HG02642 (cell line): Measurements from ENCODE around the gene SP4.

Experiments used
- ATAC-seq: cut with Tn5 transposase; IDR thresholded peaks from one replicate; pipeline ENCODE4 v1.9.1; 2021; ENCODE audit warnings: mild to moderate bottlenecking; ENCODE audit not compliant: unreplicated experiment, poor library complexity

SP4 gene

DNA sequence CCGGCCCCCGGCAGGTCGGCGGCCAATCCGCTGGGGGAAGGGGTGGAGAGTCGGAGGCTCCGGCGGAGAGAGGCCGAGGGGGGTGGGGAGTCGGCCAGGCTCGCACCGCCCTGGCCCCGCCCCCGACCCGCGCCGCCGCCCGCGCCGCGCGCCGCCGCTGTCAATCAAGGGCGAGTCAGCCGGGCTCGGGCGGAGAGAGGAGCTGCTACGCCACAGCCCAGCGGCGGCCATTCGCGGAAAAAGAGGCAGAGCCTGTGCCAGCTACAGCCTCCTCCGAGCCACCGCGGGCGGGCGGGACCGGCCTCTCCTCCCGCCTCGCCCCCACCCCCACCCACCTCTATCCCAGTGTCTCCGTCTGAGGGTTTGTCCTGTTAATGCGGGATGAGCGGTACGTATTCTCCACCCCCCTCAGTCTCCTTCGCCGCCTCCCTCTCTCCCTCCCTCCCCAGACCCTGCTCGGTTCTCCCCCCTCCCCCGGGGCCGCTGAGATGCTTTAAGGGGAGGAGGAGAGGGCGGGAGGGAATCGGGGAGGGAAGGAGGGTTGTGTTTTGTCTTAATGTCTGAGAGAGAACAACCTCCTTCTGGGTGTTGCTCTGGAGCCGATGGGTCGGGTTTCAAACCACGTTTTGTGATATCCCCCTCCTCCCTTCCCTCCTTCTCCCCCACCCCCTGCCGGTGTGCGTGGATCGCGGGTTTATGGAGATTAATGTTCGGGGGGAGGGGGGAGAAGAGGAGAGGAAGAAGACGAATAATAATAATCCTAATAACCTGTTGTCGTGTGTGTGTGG, at the start of gene SP4:
Gene SP4, plus strand, starts transcription at position 213 of the 788 bp plus-strand sequence. Its CDS starts 169 bp downstream, at position 382.
- peak; percentile 73 for ATAC-seq

DNA sequence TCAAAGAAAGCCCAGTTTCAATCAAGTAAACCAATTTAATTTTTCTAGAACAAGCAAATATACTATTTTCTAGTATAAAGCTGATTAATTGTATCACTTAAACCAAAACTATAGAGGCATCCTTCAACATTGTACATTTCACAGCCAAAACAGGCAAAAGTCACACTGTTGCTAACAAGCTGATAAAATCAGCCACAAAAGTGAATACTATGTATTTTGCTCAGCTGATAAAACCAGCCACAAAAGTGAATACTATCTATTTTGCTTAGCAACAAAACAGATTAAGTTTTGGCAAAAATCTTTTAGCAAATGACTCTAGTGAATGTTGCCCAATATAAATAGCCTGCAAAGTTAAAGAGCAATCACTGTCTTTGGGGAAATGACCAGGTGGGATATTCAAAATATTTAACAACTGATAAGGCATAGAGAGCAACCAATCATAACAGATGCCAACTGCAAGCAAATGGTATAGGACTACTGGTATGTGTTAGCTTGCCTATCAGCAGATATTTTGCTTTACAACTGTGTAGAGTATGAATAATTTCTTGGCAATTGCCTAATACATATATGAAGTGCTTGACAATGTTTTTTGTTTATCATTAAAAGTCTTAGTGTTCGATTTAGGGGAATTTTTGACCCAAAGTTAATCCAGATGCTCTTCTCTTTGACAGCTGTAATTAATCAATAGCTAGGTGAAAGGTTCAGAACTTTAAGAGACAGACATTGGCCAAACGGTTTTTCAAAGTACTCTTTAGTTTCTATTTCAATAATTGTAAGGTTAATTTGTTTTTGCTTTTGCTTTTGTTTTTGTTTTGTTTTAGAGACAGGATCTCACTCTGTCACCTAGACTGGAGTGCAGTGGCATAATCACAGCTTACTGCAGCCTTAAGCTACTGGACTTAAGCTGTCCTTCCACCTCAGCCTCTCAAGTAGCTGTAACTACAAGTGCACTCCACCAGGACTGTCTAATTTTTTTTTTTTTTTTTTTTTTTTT, 44.4 kb upstream of the SP4 start:
- peak; percentile 68 for ATAC-seq

DNA sequence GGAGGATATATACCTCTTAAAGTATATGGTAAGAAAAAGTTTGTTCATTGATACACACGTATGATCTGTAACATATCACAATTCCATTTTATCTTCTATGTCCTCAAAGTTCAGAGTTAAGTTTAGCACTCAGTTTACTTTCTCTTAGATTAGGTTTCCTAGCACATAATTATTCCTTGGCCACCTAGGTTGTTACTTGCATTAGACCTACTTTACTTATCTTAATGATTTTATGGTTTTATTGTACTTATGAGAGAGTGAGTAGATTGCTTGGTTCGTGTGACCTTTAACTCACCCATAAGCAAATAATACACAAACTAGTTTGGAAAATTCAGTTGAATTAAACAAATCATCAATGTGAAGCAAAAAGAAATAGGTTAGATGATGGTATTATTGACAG, 33.9 kb upstream of the SP4 start:
- no peak for ATAC-seq

DNA sequence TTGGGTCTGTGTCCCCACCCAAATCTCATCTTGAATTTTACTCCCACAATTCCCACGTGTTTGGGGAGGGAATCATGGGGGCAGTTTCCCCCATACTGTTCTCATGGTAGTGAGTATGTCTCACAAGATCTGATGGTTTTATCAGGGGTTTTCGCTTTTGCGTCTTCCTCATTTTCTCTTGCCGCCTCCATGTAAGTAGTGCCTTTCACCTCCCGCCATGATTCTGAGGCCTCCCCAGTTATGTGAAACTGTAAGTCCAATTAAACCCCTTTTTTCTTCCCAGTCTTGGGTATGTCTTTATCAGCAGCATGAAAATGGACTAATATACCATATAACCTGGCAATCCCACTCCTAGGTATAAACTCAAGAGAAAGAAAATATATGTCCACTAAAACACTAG, 25.9 kb upstream of the SP4 start:
- ATAC-seq = no peak

DNA sequence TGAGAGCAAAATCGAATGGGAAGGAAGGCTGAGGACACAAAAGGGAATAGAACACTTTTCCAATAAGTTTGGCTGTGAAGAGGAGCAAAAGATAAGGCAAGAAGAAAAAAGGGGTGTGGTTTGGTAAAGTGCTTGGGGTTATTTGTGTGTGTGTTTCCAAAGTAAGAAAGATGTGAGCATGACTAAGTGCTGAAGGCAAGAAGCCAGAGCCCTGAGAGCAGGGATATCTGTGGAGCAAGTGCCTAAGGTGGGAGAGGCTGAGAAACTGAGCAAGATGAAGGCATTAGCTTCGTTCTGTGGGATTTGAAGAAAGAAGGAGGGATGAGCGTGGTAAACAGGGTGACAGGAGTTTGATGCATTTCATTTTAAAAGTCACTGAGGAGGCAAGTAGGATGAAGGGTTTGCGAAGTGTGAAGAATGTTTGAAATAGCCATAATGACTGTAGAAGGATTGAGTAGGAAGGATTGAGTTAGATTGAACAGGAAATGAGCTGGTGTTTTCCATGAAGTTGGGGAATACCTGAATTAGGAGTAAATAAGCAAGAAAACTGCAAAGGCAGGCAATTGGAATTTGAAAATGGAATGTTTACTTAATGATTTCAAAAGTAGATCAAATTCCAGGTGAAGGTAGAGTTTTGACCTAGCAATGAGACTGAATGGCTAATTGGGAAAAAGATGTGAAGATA, 19.9 kb upstream of the SP4 start:
- no peak for ATAC-seq

DNA sequence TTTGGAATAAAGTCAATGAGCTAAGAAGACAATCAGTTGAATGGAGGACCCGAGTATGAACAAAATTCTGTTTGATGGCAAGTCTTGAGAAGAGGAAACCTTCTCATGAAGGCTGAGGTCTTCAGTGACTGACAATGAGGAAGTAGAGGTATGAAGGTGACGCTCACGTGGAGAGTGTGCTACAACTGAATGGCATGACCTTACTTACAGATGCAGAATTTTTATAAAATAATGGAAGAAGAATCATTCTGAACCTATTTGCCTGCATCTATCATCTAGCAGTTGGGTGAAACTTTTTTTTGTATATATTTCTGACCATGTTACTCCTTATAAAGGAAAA, 19.4 kb upstream of the SP4 start:
- ATAC-seq = no peak

DNA sequence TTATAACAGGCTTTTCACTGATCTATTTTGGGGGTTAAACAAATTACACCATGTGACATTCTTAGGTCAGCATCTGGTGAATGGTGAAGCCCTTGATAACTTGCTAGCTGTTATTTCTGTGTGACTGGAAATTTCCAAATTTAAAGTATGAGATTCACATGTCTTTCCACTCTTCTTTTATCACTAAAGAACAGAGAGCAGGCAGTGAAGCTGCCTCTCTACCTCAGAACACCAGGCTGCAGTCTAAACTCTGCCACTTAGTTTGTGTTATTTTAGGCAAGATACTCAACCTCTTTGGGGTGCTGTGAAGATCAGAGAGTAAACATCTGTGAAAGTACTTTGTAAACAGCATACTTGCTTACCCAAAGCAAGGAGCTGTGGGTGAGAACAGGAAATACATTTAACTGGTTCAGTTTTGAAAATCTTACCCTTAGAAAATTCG, 15.5 kb upstream of the SP4 start:
- ATAC-seq = peak; percentile 70

DNA sequence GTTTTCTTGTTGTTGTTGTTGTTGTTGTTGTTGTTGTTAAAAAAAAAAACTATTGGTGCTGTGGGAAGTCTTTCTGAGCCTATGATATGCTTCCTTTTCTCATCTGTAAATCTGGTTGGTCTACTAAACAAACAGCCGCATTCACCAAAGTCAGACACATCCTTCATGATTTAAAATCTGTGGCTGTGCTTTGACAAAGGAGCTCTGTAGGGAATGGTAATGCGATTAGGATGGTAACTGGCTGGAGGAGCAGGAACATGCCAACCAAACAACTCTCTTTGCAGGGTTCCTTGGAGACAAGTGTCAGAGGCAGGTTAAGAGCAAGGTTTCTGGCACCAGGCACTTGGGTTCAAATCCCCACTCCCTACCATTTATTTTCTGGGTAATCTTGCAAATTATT, 14.9 kb upstream of the SP4 start:
- ATAC-seq = no peak

DNA sequence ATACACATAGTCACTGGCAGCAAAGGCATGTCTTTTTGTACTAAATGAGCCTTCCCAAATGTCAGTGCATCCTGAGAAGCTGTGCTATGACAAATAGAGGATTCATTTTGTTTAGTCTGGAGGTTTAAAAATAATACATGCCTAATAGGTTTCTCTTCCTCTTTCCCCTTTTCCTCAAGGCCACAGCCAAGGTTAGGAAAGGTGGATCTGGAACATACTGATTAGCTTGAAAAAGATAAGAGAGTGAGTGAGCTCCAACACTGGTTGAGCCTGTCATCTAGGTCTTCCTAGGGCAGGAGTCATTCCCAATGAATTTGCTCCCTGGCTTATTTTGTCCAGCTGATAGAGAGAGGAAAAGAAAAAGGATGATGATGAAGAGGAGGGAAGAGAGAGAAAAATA, 14.4 kb upstream of the SP4 start:
- ATAC-seq = no peak

DNA sequence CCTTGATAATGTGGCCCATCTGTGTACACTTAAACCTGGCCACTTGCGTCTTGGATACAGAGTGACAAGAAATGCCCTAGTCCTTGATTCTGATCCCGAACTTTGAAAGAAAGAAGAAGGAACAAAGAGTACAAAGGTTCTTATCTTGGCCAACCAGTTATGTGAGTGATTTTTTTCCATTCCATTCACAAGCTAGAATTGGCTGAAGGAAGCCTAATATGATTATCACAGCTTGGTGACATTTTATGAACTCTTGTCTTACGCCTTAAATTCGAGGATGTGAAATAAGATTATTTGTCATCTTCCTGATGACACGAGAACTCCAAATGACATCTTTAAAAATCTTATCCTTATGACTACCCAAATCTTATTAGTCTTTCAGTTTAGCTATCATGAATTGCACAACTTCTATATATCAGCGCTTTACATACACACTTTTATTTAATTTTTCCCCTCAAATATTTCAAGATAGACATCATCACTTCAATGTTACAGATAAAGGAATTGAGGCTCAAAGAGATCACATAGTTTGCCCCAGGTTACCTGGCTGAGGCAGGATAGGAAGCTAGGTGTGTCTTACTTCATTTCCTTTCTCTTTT, 13.0 kb upstream of the SP4 start:
- no peak for ATAC-seq

DNA sequence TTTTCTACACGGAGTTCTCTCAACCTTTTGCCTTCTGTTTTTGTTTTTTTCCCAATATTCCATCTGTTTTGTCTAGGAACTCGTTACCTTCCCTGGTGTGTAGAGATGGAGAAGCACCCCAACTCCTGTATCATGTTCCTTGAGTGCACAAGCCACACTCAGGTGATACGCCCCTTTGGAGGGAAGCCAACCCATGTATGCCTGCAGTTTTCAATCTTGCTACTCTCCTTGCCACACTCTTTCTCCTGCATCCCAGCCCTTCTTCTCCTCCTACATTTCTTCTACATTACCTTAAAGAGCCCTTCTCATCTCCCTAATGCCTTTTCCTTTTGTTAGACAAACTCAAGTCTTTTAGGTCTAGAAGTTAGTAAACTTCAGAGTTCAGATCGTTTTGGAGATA, 10.2 kb upstream of the SP4 start:
- no peak for ATAC-seq

DNA sequence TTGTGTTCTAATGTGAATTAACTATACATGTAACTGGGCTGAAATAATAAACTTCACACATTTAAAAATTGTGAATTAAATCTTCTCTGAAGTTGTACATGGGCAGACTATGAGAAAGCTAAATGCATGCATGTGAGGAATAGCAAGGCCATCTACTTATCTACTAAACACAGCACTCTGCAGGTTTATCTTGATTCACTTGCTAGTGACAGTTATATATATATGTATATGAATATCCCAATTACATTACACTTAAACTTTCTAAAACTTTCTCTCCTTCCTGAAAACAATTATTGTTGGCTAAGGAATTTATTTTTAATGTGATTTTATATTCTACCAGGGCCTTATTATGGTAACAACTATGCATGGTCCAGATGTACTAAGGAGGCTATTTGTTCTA, 5.1 kb upstream of the SP4 start:
- no peak for ATAC-seq

DNA sequence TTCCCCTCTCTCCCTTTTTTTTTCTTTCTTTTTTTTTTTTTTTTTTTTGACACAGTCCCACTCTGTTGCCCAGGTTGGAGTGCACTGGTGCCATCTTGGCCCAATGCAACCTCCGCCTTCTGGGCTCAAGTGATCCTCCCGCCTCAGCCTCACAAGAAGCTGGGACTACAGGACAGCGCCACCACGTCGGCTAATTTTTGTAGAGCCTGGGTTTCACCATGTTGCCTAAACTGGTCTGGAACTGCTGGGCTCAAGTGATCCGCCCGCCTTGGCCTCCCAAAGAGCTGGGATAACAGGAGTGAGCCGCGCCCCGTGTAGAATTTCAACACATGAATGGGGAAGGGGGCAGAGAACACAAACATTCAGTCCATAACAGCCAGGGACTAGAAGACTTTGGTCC, 2.6 kb upstream of the SP4 start:
- ATAC-seq = no peak

DNA sequence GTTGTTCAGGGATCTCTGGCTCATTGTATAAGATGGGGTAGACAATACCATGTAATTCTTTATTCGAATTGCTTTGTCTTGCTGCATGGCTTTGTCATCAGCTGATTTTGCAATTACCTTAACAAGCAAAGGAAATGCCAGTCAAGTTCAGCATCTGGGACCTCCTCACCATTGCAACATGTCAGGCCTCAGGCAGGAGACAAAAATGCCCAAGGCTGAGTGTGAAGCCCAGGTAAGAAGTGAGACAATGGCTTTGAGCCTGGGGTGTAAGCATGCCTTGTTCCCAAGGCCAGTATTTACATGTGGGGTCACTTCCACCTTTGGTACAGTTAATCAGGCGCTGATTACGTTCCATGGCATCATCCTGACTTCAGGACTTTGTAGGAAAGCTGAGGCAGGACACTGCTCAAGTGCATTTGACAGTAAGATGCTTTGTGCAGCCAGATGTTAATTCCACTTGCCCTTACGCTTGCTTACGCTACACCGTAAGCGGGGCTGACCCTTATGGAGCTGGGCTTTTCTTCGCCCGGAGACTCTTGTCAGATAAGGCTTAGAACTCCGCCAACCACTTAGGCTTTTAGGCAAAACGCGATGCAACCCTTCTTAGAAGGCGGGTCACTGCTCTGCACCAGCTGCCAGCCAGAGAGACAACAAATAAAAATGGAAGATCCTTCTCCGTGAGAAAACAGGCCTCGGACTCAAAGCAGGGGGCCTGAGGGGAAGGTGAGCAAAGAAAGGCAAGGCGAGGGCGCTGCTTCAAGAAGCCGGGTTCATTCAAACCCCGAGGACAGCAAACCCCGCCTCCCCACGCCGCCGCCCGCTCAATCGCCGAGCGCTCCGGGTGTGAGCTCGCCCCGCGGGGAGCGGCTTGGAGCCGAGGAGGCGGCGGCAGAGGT, 1.3 kb upstream of the SP4 start:
- ATAC-seq = no peak

DNA sequence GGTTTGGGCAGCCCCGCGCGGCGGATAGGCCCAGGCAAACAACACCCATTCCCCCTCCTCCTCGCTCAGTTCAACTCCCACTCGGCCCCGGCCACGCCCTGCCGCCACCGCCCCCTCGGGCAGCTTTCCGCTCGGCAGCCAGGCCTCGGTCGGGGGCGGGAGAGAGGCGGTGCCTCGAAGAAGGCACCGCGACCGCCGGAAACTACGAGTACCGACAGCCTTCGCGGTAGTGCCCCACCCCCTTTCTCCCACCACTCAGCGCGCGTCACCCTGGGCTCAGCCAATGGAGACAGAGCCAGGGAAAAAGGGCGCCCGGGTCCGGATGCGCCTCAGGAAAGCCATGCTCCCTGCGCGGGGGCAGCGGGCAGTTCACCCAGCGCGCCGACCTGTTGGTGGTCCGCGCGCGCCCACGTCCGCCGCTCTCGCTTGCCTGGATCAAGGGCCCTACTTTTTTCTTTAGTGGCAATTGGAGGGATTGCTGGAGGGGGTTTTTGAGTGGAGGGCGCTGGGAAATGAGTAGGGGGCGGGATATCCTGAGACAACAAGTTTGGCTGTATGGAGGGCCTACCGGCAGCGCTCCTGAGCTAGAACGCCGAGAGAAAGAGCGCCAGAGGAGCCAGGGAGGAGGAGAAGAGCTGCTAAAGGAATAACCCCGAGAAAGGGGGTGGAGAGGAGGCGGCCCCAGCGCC, 557 bp upstream of the SP4 start:
- peak; percentile 78 for ATAC-seq

DNA sequence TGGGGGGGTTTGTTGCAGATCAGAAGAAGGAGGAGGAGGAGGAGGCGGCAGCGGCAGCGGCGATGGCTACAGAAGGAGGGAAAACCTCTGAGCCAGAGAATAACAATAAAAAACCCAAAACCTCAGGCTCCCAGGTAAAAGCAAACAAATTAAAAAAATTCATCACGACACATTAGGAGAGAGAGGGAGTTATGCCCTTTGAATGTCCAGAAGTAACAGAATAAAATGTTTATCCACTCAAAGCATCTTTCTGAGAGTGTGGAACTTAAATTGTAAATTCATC, 717 bp downstream of the SP4 start:
- no peak for ATAC-seq

DNA sequence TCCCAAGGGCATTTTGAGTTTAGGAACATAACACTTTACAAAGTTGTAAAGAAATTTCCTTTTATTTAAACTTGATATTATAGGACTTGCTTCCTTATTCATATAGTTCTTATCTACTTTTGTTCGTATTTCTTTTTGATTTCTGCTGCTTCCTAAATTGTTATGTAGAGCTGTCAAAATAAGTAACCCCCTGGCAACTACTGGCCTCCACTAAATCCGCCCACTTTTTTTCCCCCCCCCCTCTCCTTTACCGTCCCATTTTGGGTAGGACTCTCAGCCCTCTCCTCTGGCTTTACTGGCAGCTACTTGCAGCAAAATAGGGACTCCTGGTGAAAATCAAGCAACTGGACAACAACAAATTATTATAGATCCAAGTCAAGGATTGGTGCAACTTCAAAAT, 1.1 kb downstream of the SP4 start:
- ATAC-seq = no peak

DNA sequence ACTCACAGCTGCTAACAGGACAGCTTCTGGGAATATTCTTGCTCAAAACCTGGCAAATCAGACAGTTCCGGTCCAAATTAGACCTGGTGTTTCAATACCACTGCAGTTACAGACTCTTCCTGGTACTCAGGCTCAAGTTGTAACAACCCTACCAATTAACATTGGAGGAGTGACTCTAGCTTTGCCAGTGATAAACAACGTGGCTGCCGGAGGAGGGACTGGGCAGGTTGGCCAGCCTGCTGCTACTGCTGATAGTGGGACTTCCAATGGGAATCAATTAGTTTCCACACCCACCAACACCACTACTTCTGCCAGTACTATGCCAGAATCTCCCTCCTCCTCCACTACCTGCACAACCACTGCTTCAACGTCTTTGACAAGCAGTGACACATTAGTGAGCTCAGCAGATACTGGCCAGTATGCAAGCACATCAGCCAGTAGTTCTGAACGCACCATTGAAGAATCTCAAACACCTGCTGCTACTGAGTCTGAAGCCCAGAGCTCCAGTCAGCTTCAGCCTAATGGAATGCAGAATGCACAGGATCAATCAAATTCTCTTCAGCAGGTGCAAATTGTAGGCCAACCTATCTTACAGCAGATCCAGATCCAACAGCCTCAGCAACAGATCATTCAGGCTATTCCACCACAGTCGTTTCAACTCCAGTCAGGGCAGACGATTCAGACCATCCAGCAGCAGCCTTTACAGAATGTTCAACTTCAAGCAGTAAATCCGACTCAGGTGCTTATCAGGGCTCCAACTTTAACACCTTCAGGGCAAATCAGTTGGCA, 2.1 kb downstream of the SP4 start:
- no peak for ATAC-seq
